ENCODE measurements around the gene STAG2.

DNA sequence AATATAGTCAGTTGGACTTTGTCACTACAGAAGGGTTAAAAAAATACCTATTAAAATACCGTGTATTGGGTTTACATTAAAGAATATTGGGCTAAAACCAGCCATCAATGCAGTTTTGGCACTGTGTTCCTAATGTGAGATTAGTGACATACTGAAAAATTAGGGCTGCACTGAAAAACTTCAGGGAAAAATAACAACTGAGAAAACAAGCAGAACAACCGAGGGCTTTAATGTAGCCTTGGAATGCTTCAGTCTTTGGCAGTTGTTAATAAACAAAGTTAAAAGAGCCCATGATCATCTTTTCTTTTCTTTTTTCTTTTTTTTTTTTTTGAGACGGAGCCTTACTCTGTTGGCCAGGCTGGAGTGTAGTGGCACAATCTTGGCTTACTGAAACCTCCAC lies 12.4 kb downstream of the STAG2 start:
- TF ChIP-seq, protein P1, sequence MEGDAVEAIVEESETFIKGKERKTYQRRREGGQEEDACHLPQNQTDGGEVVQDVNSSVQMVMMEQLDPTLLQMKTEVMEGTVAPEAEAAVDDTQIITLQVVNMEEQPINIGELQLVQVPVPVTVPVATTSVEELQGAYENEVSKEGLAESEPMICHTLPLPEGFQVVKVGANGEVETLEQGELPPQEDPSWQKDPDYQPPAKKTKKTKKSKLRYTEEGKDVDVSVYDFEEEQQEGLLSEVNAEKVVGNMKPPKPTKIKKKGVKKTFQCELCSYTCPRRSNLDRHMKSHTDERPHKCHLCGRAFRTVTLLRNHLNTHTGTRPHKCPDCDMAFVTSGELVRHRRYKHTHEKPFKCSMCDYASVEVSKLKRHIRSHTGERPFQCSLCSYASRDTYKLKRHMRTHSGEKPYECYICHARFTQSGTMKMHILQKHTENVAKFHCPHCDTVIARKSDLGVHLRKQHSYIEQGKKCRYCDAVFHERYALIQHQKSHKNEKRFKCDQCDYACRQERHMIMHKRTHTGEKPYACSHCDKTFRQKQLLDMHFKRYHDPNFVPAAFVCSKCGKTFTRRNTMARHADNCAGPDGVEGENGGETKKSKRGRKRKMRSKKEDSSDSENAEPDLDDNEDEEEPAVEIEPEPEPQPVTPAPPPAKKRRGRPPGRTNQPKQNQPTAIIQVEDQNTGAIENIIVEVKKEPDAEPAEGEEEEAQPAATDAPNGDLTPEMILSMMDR (optimal IDR thresholded peaks at IDR 0.05 in 1 of 3, IDR thresholded peaks at IDR 0.05 in 1 of 3, conservative IDR thresholded peaks at IDR 0.05 in 1 of 3; ENCODE audit: extremely low read depth in 1 of 3, insufficient read depth in 2 of 3, low read length in 3 of 3) = no peak
- no peak for TF ChIP-seq EZH2 (IDR thresholded peaks at IDR 0.05; ENCODE audit: low read length)

Measured in keratinocyte (primary cell).